SK-N-SH treated with all-trans-retinoic acid at 6 μM for 48 hours (cell line): ENCODE data around the gene ABCG4.

ENCODE experiments used
- ISL1 ChIP-seq: fragments of 250-450 bp; sonication (Bioruptor Pico); IDR thresholded peaks from 2 replicates; pipeline ENCODE4 v2.1.2; 2022; ENCODE audit warnings: mild to moderate bottlenecking, moderate library complexity
- TCF4 ChIP-seq: fragments of 250-450 bp; sonication (Bioruptor Pico); IDR thresholded peaks from 2 replicates; pipeline ENCODE4 v1.8.0; 2021; ENCODE audit warnings: mild to moderate bottlenecking, moderate library complexity, borderline replicate concordance
- ZFP30 ChIP-seq: fragments of 450-650 bp; formaldehyde crosslinking; IDR thresholded peaks from 2 replicates; pipeline ENCODE4 v1.5.0; 2022; ENCODE audit warnings: mild to moderate bottlenecking, moderate library complexity
- ZNF565 ChIP-seq: fragments of 450-650 bp; formaldehyde crosslinking; conservative IDR thresholded peaks from 2 replicates; pipeline ENCODE4 v1.5.0; 2020; ENCODE audit warnings: low read depth, mild to moderate bottlenecking, moderate library complexity
- ZNF70 ChIP-seq: fragments of 450-650 bp; formaldehyde crosslinking; IDR thresholded peaks from 2 replicates; pipeline ENCODE4 v1.5.0; 2020; ENCODE audit warnings: mild to moderate bottlenecking, moderate library complexity
- TF ChIP-seq, protein P1 (sequence below): fragments of 250-450 bp; sonication (Bioruptor Pico); IDR thresholded peaks from 2 replicates; pipeline ENCODE4 v1.5.0; 2020; ENCODE audit warnings: mild to moderate bottlenecking, moderate library complexity

DNA sequence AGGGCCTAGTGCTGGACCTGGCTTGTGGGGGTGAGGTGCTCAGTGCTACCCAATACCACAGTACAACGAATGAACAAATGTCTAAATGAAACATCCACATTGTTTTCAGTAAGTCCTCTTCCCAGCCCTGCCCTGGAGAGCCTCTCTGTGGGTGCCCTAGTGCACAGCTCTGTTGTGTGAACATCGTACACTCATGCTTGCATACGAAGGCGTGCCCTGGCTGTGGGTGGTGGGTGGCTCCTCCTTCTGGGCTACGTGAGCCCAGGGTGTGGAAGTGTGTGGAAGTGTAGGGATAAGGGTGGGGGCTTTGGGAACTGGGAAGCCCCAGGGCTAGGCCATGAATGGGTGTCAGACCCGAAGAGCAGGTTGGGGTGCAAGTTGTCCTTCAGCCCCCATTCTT, 19.1 kb downstream of the ABCG4 start:
- no peak for TF ChIP-seq ZFP30 (CRISPR knock-in tag)
- no peak for TF ChIP-seq ZNF565 (CRISPR knock-in tag)
- no peak for TF ChIP-seq ISL1 (CRISPR knock-in tag)
- no peak for TF ChIP-seq ZNF70
- TF ChIP-seq TCF4 = no peak
- TF ChIP-seq, protein P1, sequence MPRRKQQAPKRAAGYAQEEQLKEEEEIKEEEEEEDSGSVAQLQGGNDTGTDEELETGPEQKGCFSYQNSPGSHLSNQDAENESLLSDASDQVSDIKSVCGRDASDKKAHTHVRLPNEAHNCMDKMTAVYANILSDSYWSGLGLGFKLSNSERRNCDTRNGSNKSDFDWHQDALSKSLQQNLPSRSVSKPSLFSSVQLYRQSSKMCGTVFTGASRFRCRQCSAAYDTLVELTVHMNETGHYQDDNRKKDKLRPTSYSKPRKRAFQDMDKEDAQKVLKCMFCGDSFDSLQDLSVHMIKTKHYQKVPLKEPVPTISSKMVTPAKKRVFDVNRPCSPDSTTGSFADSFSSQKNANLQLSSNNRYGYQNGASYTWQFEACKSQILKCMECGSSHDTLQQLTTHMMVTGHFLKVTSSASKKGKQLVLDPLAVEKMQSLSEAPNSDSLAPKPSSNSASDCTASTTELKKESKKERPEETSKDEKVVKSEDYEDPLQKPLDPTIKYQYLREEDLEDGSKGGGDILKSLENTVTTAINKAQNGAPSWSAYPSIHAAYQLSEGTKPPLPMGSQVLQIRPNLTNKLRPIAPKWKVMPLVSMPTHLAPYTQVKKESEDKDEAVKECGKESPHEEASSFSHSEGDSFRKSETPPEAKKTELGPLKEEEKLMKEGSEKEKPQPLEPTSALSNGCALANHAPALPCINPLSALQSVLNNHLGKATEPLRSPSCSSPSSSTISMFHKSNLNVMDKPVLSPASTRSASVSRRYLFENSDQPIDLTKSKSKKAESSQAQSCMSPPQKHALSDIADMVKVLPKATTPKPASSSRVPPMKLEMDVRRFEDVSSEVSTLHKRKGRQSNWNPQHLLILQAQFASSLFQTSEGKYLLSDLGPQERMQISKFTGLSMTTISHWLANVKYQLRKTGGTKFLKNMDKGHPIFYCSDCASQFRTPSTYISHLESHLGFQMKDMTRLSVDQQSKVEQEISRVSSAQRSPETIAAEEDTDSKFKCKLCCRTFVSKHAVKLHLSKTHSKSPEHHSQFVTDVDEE (CRISPR knock-in tag) = no peak
